Measurements from ENCODE around the gene SNN. TPM values are rescaled to one million over a fixed set of nuclear protein-coding genes. Genes with fewer than 3 reads are reported as not detected.
A peak's percentile ranks its signal among the peaks of the same experiment; 100 is the strongest.

The SNN gene
- total RNA-seq, 1 donor from 2014 or later = 80.6 TPM

DNA sequence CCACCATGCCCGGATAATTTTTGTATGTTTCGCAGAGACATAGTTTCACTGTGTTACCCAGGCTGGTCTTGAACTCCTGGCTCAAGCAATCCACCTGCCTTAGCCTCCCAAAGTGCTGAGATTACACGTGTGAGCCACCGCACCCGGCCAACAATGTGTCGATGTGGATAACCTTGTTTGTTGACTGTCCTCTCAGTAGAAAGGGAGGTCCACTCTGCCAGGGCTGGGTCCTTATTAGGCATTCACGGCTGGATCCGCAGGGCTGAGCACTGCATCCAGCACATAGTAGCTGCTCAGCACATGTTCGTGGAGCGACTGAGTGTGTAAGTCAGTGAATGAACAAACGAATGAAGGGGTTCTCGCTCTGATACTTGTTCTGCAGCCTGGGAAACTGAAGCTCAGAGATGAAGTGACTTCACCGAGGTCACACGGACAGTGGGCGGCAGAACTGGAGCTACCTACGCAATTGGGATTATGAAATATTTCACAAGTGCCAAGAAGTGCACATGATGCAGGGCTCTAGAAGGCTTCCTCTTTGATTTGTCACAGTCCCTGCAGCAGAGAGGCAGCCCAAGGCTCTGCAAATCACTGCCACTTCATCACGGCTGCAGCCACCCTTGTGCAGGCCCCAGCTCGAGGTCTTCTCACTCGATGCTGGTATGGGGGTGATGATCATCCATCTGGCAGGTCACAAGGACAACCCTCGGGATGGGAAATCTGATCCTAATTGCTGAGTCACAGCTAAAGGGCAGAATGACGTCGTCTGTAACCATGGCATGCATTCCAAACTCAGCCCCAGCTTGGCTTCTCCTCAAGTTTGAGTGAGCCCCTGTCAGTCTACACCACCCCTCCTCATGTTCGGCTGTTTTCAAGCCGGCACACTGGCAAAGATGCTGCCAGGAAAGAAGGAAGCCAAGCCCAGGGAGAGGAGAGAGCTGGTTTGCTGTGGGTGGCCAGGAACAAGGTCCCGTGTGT is 28.0 kb upstream of the SNN start:
- Mint-ChIP-seq H3K36me3 (ENCODE audit: insufficient read depth) (no peaks in the 10 kb centered on the region), H3K4me3 (ENCODE audit: low read depth) (no peak overlapping the region), H3K9me3 (ENCODE audit: low read depth) (no peaks in the 10 kb centered on the region), H3K27me3 (peaks cover 4% of the 10 kb centered on the region), H3K4me1 (ENCODE audit: low read depth) (peaks cover 13% of the 10 kb centered on the region), H3K27ac (peak overlapping the region; percentile 56)
- DNase-seq (ENCODE audit: low spot score, unreplicated experiment) = no peak
- TF ChIP-seq, protein P1, sequence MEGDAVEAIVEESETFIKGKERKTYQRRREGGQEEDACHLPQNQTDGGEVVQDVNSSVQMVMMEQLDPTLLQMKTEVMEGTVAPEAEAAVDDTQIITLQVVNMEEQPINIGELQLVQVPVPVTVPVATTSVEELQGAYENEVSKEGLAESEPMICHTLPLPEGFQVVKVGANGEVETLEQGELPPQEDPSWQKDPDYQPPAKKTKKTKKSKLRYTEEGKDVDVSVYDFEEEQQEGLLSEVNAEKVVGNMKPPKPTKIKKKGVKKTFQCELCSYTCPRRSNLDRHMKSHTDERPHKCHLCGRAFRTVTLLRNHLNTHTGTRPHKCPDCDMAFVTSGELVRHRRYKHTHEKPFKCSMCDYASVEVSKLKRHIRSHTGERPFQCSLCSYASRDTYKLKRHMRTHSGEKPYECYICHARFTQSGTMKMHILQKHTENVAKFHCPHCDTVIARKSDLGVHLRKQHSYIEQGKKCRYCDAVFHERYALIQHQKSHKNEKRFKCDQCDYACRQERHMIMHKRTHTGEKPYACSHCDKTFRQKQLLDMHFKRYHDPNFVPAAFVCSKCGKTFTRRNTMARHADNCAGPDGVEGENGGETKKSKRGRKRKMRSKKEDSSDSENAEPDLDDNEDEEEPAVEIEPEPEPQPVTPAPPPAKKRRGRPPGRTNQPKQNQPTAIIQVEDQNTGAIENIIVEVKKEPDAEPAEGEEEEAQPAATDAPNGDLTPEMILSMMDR (IDR thresholded peaks at IDR 0.05; ENCODE audit: unreplicated experiment) = no peak

- Mint-ChIP-seq H3K27me3 (peaks cover 4% of the 10 kb centered on the region), H3K4me1 (ENCODE audit: low read depth) (peaks cover 7% of the 10 kb centered on the region), H3K27ac (peak overlapping the region; percentile 10), H3K36me3 (ENCODE audit: insufficient read depth) (no peaks in the 10 kb centered on the region), H3K9me3 (ENCODE audit: low read depth) (no peaks in the 10 kb centered on the region), H3K4me3 (ENCODE audit: low read depth) (no peak overlapping the region)
- TF ChIP-seq, protein P1 (IDR thresholded peaks at IDR 0.05; ENCODE audit: unreplicated experiment) = peak; percentile 85
- DNase-seq (ENCODE audit: low spot score, unreplicated experiment) = no peak
Measured at GRCh38 chr16:11640987-11641817, 27.1 kb upstream of the SNN start.

DNA sequence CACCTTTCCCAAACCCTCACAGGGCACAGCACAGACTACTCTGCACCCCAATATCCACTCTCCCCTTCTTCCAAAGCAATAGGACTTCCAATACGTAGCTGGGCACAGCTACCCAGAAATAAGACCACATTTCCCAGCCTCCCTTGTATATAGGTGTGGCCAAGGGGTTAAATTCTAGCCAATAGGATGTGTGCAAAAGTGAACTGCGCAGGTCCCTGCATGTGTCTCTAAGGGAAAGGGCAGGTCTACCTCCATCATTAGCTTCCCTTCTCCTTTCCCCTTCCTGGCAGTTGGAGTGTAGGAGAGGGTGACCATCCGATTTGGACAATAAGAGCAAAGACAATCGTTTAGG is 25.5 kb upstream of the SNN start:
- no peak overlapping the region for H3K4me3 Mint-ChIP-seq (ENCODE audit: low read depth)
- TF ChIP-seq, protein P1 (IDR thresholded peaks at IDR 0.05; ENCODE audit: unreplicated experiment) = no peak
- no peak for DNase-seq (ENCODE audit: low spot score, unreplicated experiment)
- H3K9me3 Mint-ChIP-seq (ENCODE audit: low read depth) = no peaks in the 10 kb centered on the region
- no peak overlapping the region for H3K27ac Mint-ChIP-seq
- peaks cover 4% of the 10 kb centered on the region for H3K27me3 Mint-ChIP-seq
- peaks cover 3% of the 10 kb centered on the region for H3K4me1 Mint-ChIP-seq (ENCODE audit: low read depth)
- H3K36me3 Mint-ChIP-seq (ENCODE audit: insufficient read depth) = no peaks in the 10 kb centered on the region

GRCh38 chr16:11649276-11649675 is 19.0 kb upstream of the SNN start:
- Mint-ChIP-seq H3K4me3 (ENCODE audit: low read depth) (no peak overlapping the region), H3K9me3 (ENCODE audit: low read depth) (no peaks in the 10 kb centered on the region), H3K27ac (peak overlapping the region; percentile 77), H3K4me1 (ENCODE audit: low read depth) (no peaks in the 10 kb centered on the region), H3K27me3 (no peaks in the 10 kb centered on the region), H3K36me3 (ENCODE audit: insufficient read depth) (no peaks in the 10 kb centered on the region)
- TF ChIP-seq, protein P1 (IDR thresholded peaks at IDR 0.05; ENCODE audit: unreplicated experiment) = no peak
- DNase-seq (ENCODE audit: low spot score, unreplicated experiment) = no peak
